Astrocyte of the hippocampus (primary cell): Measurements from ENCODE around the gene GREM1.

Experiments used
- DNase-seq: peaks from one replicate; pipeline ENCODE4 v3.0.0; 2011; ENCODE audit warnings: low read depth, low spot score

GREM1 gene

DNA sequence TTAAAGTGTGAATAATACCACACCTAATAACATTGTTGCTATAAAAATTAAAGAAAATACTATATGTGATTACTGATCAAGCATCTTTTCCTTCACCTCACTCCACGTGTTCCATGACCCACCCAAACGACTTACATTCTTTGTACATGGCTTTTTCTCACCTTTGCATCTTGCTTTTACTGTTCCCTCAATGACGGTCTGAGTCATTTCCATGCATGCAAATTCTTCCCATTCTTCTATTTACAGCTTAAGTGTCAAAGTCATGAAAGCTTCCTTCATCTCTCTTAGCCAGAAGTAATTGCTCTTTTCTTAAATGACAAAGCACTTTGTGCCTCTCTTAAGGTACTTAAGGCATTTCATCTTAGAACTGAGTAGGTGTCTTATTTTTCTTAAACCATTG lies 64.0 kb downstream of the GREM1 start:
- peak; percentile 32 for DNase-seq

DNA sequence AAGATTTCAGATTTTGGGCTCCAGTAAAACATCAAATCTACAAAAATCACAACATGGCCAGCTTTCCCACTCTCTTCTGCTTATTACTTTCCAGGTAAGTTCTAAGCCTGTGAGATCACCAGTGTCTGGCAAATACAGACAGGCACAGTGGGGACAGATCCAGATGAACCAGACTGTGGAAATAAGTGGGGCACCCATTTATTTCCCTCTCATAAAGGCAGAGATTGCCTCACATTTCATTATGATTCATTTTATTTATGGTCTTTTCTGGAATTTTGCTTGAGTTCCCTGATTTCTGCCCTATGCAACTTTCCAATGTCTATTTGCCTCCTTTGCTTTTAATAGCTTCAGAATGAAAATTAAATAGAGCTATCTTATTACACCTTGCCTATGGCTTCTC lies 66.8 kb downstream of the GREM1 start:
- no peak for DNase-seq

DNA sequence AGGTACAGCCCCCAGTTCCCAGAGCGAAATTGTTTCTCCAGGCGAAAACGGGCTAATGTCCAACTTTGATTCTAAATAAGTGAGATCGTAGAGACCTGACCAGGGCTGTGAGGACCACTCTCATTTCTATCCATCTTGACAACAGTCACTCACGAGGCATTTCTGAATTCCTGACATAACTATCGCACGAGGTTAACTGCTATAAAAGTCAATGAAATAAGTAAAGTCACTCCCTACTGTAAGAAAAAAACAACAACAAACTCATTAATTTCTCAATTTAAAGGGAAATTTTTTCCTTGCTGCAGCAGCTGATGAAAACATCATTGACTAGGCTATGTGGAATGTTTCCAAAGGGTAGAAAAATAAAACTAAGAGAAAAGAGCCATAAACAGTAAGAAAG lies 69.1 kb downstream of the GREM1 start:
- DNase-seq = peak; percentile 17

GRCh38 chr15:32787949-32788348 lies 70.1 kb downstream of the GREM1 start:
- no peak for DNase-seq

GRCh38 chr15:32790352-32790999 lies 72.7 kb downstream of the GREM1 start:
- DNase-seq = peak; percentile 15

GRCh38 chr15:32792436-32792835 lies 74.6 kb downstream of the GREM1 start:
- DNase-seq = no peak
